ENCODE measurements around the gene MT1B. TPM values are rescaled to one million over a fixed set of nuclear protein-coding genes. Genes with fewer than 3 reads are reported as not detected.

The MT1B gene
- total RNA-seq, 1 experiment from 2014 or later: not detected

DNA sequence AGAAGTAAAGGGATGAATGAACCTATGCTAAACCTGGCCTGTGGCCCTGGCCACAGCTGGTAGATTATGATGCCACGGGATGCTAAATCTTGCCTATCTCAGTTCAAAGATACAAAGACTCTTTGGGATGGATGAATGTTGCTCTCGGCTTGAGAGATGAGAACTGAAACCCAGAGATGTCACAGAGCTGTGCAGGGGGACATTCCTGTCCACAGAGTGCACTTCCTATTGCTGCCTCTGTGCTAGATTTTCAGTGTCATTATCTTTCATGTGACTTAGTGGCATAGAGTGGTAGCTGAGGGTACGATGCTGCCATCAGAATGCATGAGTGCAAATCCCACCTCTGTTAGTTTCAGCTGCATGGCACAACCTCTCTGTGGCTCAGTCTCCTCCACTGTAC lies 21.6 kb upstream of the MT1B start:
- Histone ChIP-seq H3T11ph (ENCODE audit: low read length) (no peak overlapping the region), H3K9me3 (ENCODE audit: control insufficient read depth, low read depth, low read length) (no peaks in the 10 kb centered on the region), H2BK15ac (ENCODE audit: low read depth, low read length) (no peak overlapping the region), H2BK120ac (ENCODE audit: low read depth, low read length, poor library complexity, severe bottlenecking) (no peak overlapping the region), H3K23ac (ENCODE audit: insufficient read length, low read depth, low read length) (no peak overlapping the region), H2BK12ac (ENCODE audit: insufficient read length, low read depth, low read length) (no peak overlapping the region), H3K79me1 (ENCODE audit: insufficient read depth, low read depth, low read length, poor library complexity, severe bottlenecking) (no peaks in the 10 kb centered on the region), H2BK5ac (ENCODE audit: insufficient read length, low read length) (no peak overlapping the region), H4K8ac (replicated peaks; ENCODE audit: insufficient read length, low read depth, low read length) (no peak overlapping the region), H4K5ac (ENCODE audit: insufficient read length, low read depth, low read length) (no peak overlapping the region), H3K56ac (ENCODE audit: insufficient read length, low read depth, low read length) (no peak overlapping the region), H3K9ac (ENCODE audit: extremely low read depth, insufficient read length, low read length) (no peak overlapping the region), H4K20me1 (ENCODE audit: control insufficient read depth, insufficient read depth, insufficient read length) (no peaks in the 10 kb centered on the region), H3K4me2 (ENCODE audit: insufficient read depth, insufficient read length, low read length) (no peak overlapping the region), H4K91ac (ENCODE audit: insufficient read length, low read depth, low read length) (no peak overlapping the region), H3K14ac (ENCODE audit: insufficient read depth, low read length) (no peak overlapping the region), H2AK5ac (ENCODE audit: insufficient read length, low read length) (no peak overlapping the region), H3K27ac (ENCODE audit: insufficient read length, low read depth, low read length) (no peak overlapping the region), H3K79me2 (ENCODE audit: insufficient read depth, low read length) (no peaks in the 10 kb centered on the region), H2BK20ac (ENCODE audit: low read depth, low read length, poor library complexity, severe bottlenecking) (no peak overlapping the region), H3K18ac (ENCODE audit: insufficient read length, low read depth, low read length) (no peak overlapping the region), H3K4ac (ENCODE audit: low read depth, low read length) (no peak overlapping the region), H2AFZ (ENCODE audit: low read length) (no peak overlapping the region), H3K4me1 (ENCODE audit: insufficient read depth, low read length) (no peaks in the 10 kb centered on the region; the same call in 1 of the 2 replicates), H3K23me2 (ENCODE audit: insufficient read length, low read depth, low read length, poor library complexity, severe bottlenecking) (peaks cover 13% of the 10 kb centered on the region), H3K27me3 (ENCODE audit: insufficient read depth, low read length) (peaks cover 87% of the 10 kb centered on the region)
- TF ChIP-seq, protein P1, sequence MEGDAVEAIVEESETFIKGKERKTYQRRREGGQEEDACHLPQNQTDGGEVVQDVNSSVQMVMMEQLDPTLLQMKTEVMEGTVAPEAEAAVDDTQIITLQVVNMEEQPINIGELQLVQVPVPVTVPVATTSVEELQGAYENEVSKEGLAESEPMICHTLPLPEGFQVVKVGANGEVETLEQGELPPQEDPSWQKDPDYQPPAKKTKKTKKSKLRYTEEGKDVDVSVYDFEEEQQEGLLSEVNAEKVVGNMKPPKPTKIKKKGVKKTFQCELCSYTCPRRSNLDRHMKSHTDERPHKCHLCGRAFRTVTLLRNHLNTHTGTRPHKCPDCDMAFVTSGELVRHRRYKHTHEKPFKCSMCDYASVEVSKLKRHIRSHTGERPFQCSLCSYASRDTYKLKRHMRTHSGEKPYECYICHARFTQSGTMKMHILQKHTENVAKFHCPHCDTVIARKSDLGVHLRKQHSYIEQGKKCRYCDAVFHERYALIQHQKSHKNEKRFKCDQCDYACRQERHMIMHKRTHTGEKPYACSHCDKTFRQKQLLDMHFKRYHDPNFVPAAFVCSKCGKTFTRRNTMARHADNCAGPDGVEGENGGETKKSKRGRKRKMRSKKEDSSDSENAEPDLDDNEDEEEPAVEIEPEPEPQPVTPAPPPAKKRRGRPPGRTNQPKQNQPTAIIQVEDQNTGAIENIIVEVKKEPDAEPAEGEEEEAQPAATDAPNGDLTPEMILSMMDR (conservative IDR thresholded peaks at IDR 0.05): no peak
- DNase-seq: no peak
- H3K27ac Mint-ChIP-seq: no peak overlapping the region
- H3K4me3 Mint-ChIP-seq: no peak overlapping the region
- H3K27me3 Mint-ChIP-seq (ENCODE audit: low read depth): peaks cover 98% of the 10 kb centered on the region
- WGBS (ENCODE audit: extremely low coverage, insufficient read length, low lambda C conversion rate): no CpG with 5 or more reads among the region's 3 CpGs
- no peaks in the 10 kb centered on the region for H3K36me3 Mint-ChIP-seq (ENCODE audit: insufficient read depth in 1 of 3, low read depth in 3 of 3)
- peaks cover 0 to 12% of the 10 kb centered on the region in 2 experiments; a peak in 2 of 5 replicates for H3K9me3 Mint-ChIP-seq
- peaks cover 25 to 33% of the 10 kb centered on the region in 2 experiments for H3K4me1 Mint-ChIP-seq

All from H9 (cell line).